Measurements from ENCODE around the gene RP2.

GRCh38 chrX:46929439-46930261, 92.8 kb downstream of the RP2 start:
- TF ChIP-seq CTCF (conservative IDR thresholded peaks at IDR 0.05), result no peak
- TF ChIP-seq ZFX (IDR thresholded peaks at IDR 0.05), result no peak

Data from C4-2B (cell line).